ENCODE data around the gene KIF25. TPM values are rescaled to one million over a fixed set of nuclear protein-coding genes. Genes with fewer than 3 reads are reported as not detected.

KIF25 gene
- total and polyA plus RNA-seq, 4 experiments from 2014 or later: not detected

- CTCF ChIA-PET (ENCODE audit: partially characterized antibody): no interaction called here
- Histone ChIP-seq H3K9me3 (ENCODE audit: control insufficient read depth in 1 of 2, low read length in 2 of 2) (no peaks in the 10 kb centered on the region), H3K4me1 (ENCODE audit: insufficient read depth, low read length) (no peaks in the 10 kb centered on the region), H3K4me3 (ENCODE audit: low read length in 2 of 2) (no peak overlapping the region), H3K27ac (ENCODE audit: low read depth, low read length) (no peak overlapping the region), H3K27me3 (ENCODE audit: insufficient read depth, low read length) (no peaks in the 10 kb centered on the region), H3K36me3 (ENCODE audit: insufficient read depth, low read length) (no peaks in the 10 kb centered on the region)
- no peak overlapping the region for H3K27ac Mint-ChIP-seq
- H3K27me3 Mint-ChIP-seq: peaks cover 0 to 3% of the 10 kb centered on the region in 2 donors
- H3K4me3 Mint-ChIP-seq: no peak overlapping the region
- H3K9me3 Mint-ChIP-seq: peaks cover 0 to 5% (median 0%) of the 10 kb centered on the region in 8 donors
- POLR2A ChIA-PET (ENCODE audit: partially characterized antibody): no interaction called here
- DNase-seq: no peak
- peaks cover 0 to 2% (median 0%) of the 10 kb centered on the region in 4 donors for H3K4me1 Mint-ChIP-seq
- no peaks in the 10 kb centered on the region for H3K36me3 Mint-ChIP-seq
- intact Hi-C loops (cut with micrococcal nuclease): no loop called here
Observed at GRCh38 chr6:167981916-167982462, 15.5 kb upstream of the KIF25 start.

- Mint-ChIP-seq H3K4me3 (no peak overlapping the region), H3K4me1 (peaks cover 0 to 2% (median 0%) of the 10 kb centered on the region in 4 donors), H3K27me3 (peaks cover 0 to 1% of the 10 kb centered on the region in 2 donors)
Observed at GRCh38 chr6:167984144-167984719, 13.2 kb upstream of the KIF25 start.

GRCh38 chr6:167984876-167985604 lies 12.4 kb upstream of the KIF25 start:
- ChIA-PET CTCF (ENCODE audit: partially characterized antibody) (no interaction called here), POLR2A (ENCODE audit: partially characterized antibody) (no interaction called here)
- peaks cover 0 to 1% of the 10 kb centered on the region in 2 donors for H3K27me3 Mint-ChIP-seq
- no peak overlapping the region for H3K27ac Mint-ChIP-seq
- no peak for DNase-seq
- no peaks in the 10 kb centered on the region for H3K36me3 Mint-ChIP-seq
- no peaks in the 10 kb centered on the region for H3K9me3 ChIP-seq (ENCODE audit: control insufficient read depth in 1 of 2, low read length in 2 of 2)
- intact Hi-C loops (cut with micrococcal nuclease): no loop called here
- H3K4me3 ChIP-seq (ENCODE audit: low read length in 2 of 2): no peak overlapping the region
- H3K4me3 Mint-ChIP-seq: no peak overlapping the region
- no peaks in the 10 kb centered on the region for H3K36me3 ChIP-seq (ENCODE audit: insufficient read depth, low read length)
- no peaks in the 10 kb centered on the region for H3K27me3 ChIP-seq (ENCODE audit: insufficient read depth, low read length)
- H3K27ac ChIP-seq (ENCODE audit: low read depth, low read length): no peak overlapping the region
- H3K4me1 Mint-ChIP-seq: peaks cover 0 to 2% (median 0%) of the 10 kb centered on the region in 4 donors
- peaks cover 0 to 6% (median 0%) of the 10 kb centered on the region in 8 donors for H3K9me3 Mint-ChIP-seq
- no peaks in the 10 kb centered on the region for H3K4me1 ChIP-seq (ENCODE audit: insufficient read depth, low read length)

More at GRCh38 chr6:167984144-167984719, 13.2 kb upstream of the KIF25 start:
- Histone ChIP-seq H3K27me3 (ENCODE audit: insufficient read depth, low read length) (no peaks in the 10 kb centered on the region), H3K27ac (ENCODE audit: low read depth, low read length) (no peak overlapping the region), H3K4me3 (ENCODE audit: low read length in 2 of 2) (no peak overlapping the region), H3K9me3 (ENCODE audit: control insufficient read depth in 1 of 2, low read length in 2 of 2) (no peaks in the 10 kb centered on the region), H3K36me3 (ENCODE audit: insufficient read depth, low read length) (no peaks in the 10 kb centered on the region), H3K4me1 (ENCODE audit: insufficient read depth, low read length) (no peaks in the 10 kb centered on the region)
- ChIA-PET POLR2A (ENCODE audit: partially characterized antibody) (no interaction called here), CTCF (ENCODE audit: partially characterized antibody) (no interaction called here)
- DNase-seq: no peak
- intact Hi-C loops (cut with micrococcal nuclease): no loop called here
- Mint-ChIP-seq H3K36me3 (no peaks in the 10 kb centered on the region), H3K27ac (no peak overlapping the region), H3K9me3 (peaks cover 0 to 6% (median 0%) of the 10 kb centered on the region in 8 donors)

GRCh38 chr6:167985911-167986595 lies 11.4 kb upstream of the KIF25 start:
- POLR2A ChIA-PET (ENCODE audit: partially characterized antibody): no interaction called here
- intact Hi-C loops (cut with micrococcal nuclease): no loop called here

GRCh38 chr6:167987396-167988153 lies 9.9 kb upstream of the KIF25 start:
- ChIA-PET POLR2A (ENCODE audit: partially characterized antibody) (no interaction called here), CTCF (ENCODE audit: partially characterized antibody) (no interaction called here)
- Histone ChIP-seq H3K4me1 (ENCODE audit: insufficient read depth, low read length) (no peaks in the 10 kb centered on the region), H3K27ac (ENCODE audit: low read depth, low read length) (no peak overlapping the region), H3K27me3 (ENCODE audit: insufficient read depth, low read length) (no peaks in the 10 kb centered on the region), H3K4me3 (ENCODE audit: low read length in 2 of 2) (no peak overlapping the region), H3K36me3 (ENCODE audit: insufficient read depth, low read length) (no peaks in the 10 kb centered on the region), H3K9me3 (ENCODE audit: control insufficient read depth in 1 of 2, low read length in 2 of 2) (no peaks in the 10 kb centered on the region)
- Mint-ChIP-seq H3K9me3 (peaks cover 0 to 6% (median 0%) of the 10 kb centered on the region in 8 donors), H3K4me1 (peaks cover 0 to 2% (median 0%) of the 10 kb centered on the region in 4 donors), H3K4me3 (no peak overlapping the region), H3K36me3 (no peaks in the 10 kb centered on the region), H3K27ac (no peak overlapping the region), H3K27me3 (peaks cover 0 to 1% of the 10 kb centered on the region in 2 donors)
- DNase-seq: no peak
- intact Hi-C loops (cut with micrococcal nuclease): no loop called here

More at GRCh38 chr6:167985911-167986595, 11.4 kb upstream of the KIF25 start:
- no peaks in the 10 kb centered on the region for H3K36me3 ChIP-seq (ENCODE audit: insufficient read depth, low read length)
- H3K27me3 Mint-ChIP-seq: peaks cover 0 to 1% of the 10 kb centered on the region in 2 donors
- no peaks in the 10 kb centered on the region for H3K27me3 ChIP-seq (ENCODE audit: insufficient read depth, low read length)
- H3K9me3 Mint-ChIP-seq: peaks cover 0 to 6% (median 0%) of the 10 kb centered on the region in 8 donors
- no peak for DNase-seq
- no peaks in the 10 kb centered on the region for H3K4me1 ChIP-seq (ENCODE audit: insufficient read depth, low read length)
- no peak overlapping the region for H3K27ac ChIP-seq (ENCODE audit: low read depth, low read length)
- H3K27ac Mint-ChIP-seq: no peak overlapping the region
- H3K4me1 Mint-ChIP-seq: peaks cover 0 to 2% (median 0%) of the 10 kb centered on the region in 4 donors
- CTCF ChIA-PET (ENCODE audit: partially characterized antibody): no interaction called here
- H3K9me3 ChIP-seq (ENCODE audit: control insufficient read depth in 1 of 2, low read length in 2 of 2): no peaks in the 10 kb centered on the region
- no peak overlapping the region for H3K4me3 Mint-ChIP-seq
- no peak overlapping the region for H3K4me3 ChIP-seq (ENCODE audit: low read length in 2 of 2)
- H3K36me3 Mint-ChIP-seq: no peaks in the 10 kb centered on the region

- Histone ChIP-seq H3K4me3 (ENCODE audit: low read length in 2 of 2) (no peak overlapping the region), H3K4me1 (ENCODE audit: insufficient read depth, low read length) (no peaks in the 10 kb centered on the region), H3K36me3 (ENCODE audit: insufficient read depth, low read length) (no peaks in the 10 kb centered on the region), H3K9me3 (ENCODE audit: control insufficient read depth in 1 of 2, low read length in 2 of 2) (no peaks in the 10 kb centered on the region), H3K27ac (ENCODE audit: low read depth, low read length) (no peak overlapping the region), H3K27me3 (ENCODE audit: insufficient read depth, low read length) (no peaks in the 10 kb centered on the region)
- H3K4me3 Mint-ChIP-seq: no peak overlapping the region
- peaks cover 0 to 2% of the 10 kb centered on the region in 2 donors for H3K27me3 Mint-ChIP-seq
- peaks cover 0 to 2% (median 0%) of the 10 kb centered on the region in 4 donors for H3K4me1 Mint-ChIP-seq
- ChIA-PET POLR2A (ENCODE audit: partially characterized antibody) (no interaction called here), CTCF (ENCODE audit: partially characterized antibody) (no interaction called here)
- intact Hi-C loops (cut with micrococcal nuclease): no loop called here
- DNase-seq: no peak
- H3K9me3 Mint-ChIP-seq: peaks cover 0 to 6% (median 0%) of the 10 kb centered on the region in 8 donors
- H3K27ac Mint-ChIP-seq: no peak overlapping the region
- no peaks in the 10 kb centered on the region for H3K36me3 Mint-ChIP-seq
Observed at GRCh38 chr6:167988154-167988495, 9.3 kb upstream of the KIF25 start.
